Measurements from ENCODE around the gene DERA.

The DERA gene

GRCh38 chr12:16027002-16027401, 115.9 kb downstream of the DERA start:
- peak; percentile 46 for DNase-seq (ENCODE audit: extremely low read depth, low read depth)
- no peak for TF ChIP-seq CTCF (IDR thresholded peaks at IDR 0.05; ENCODE audit: low read depth, low read length)

- DNase-seq (ENCODE audit: extremely low read depth, low read depth): no peak
Observed at GRCh38 chr12:16030744-16031143, 119.6 kb downstream of the DERA start.

GRCh38 chr12:16034136-16034817, 123.1 kb downstream of the DERA start:
- TF ChIP-seq CTCF (IDR thresholded peaks at IDR 0.05; ENCODE audit: low read depth, low read length): no peak
- no peak for DNase-seq (ENCODE audit: extremely low read depth, low read depth)

More at GRCh38 chr12:16030744-16031143, 119.6 kb downstream of the DERA start:
- TF ChIP-seq CTCF (IDR thresholded peaks at IDR 0.05; ENCODE audit: low read depth, low read length): no peak

GRCh38 chr12:16036073-16036472, 124.9 kb downstream of the DERA start:
- no peak for DNase-seq (ENCODE audit: extremely low read depth, low read depth)
- no peak for TF ChIP-seq CTCF (IDR thresholded peaks at IDR 0.05; ENCODE audit: low read depth, low read length)

GRCh38 chr12:16037533-16037932, 126.4 kb downstream of the DERA start:
- no peak for DNase-seq (ENCODE audit: extremely low read depth, low read depth)

GRCh38 chr12:16043480-16043879, 132.3 kb downstream of the DERA start:
- no peak for DNase-seq (ENCODE audit: extremely low read depth, low read depth)
- TF ChIP-seq CTCF (IDR thresholded peaks at IDR 0.05; ENCODE audit: low read depth, low read length): no peak

More at GRCh38 chr12:16037533-16037932, 126.4 kb downstream of the DERA start:
- TF ChIP-seq CTCF (IDR thresholded peaks at IDR 0.05; ENCODE audit: low read depth, low read length): no peak

- no peak for DNase-seq (ENCODE audit: extremely low read depth, low read depth)
- no peak for TF ChIP-seq CTCF (IDR thresholded peaks at IDR 0.05; ENCODE audit: low read depth, low read length)
Observed at GRCh38 chr12:16046266-16046665, 135.1 kb downstream of the DERA start.

Measured in AG09319 (cell line).